Measurements from ENCODE around the gene NOSTRIN.

- no peak for TF ChIP-seq CTCF (IDR thresholded peaks at IDR 0.05; ENCODE audit: extremely low read depth in 1 of 2, insufficient read depth in 1 of 2, low read depth in 1 of 2, low read length in 2 of 2)
- TF ChIP-seq POLR2A (IDR thresholded peaks at IDR 0.05; ENCODE audit: low read depth, low read length): no peak
- no peak for TF ChIP-seq EZH2 (IDR thresholded peaks at IDR 0.05; ENCODE audit: borderline replicate concordance, low read depth, low read length, severe bottlenecking)
- TF ChIP-seq MAX (IDR thresholded peaks at IDR 0.05; ENCODE audit: insufficient read depth, insufficient read length): no peak
- no peak for TF ChIP-seq JUN (IDR thresholded peaks at IDR 0.05; ENCODE audit: borderline replicate concordance, insufficient read depth, insufficient read length, low read depth)
Observed at GRCh38 chr2:168804214-168804613, 1.8 kb downstream of the NOSTRIN start.
